Stimulated activated CD8-positive, alpha-beta memory T cell treated with anti-CD3 and anti-CD28 coated beads, Interleukin-15, amount 100 ng/mL, for 48 hours (primary cell): Measurements from ENCODE around the gene SLC39A11.
"Not testable (repeated sequence)": the region's sequence is repeated elsewhere in the genome, so short reads cannot be mapped to it uniquely, and the experiment has no call there.

Source experiments
- DNase-seq, 2 donors: peaks; one replicate each; pipeline ENCODE4 v3.0.0-alpha.2; 2020; ENCODE audit warnings: low read depth in 2 of 2

The SLC39A11 gene

GRCh38 chr17:73071066-73071999 lies 21.2 kb downstream of the SLC39A11 start:
- DNase-seq, result no peak

DNA sequence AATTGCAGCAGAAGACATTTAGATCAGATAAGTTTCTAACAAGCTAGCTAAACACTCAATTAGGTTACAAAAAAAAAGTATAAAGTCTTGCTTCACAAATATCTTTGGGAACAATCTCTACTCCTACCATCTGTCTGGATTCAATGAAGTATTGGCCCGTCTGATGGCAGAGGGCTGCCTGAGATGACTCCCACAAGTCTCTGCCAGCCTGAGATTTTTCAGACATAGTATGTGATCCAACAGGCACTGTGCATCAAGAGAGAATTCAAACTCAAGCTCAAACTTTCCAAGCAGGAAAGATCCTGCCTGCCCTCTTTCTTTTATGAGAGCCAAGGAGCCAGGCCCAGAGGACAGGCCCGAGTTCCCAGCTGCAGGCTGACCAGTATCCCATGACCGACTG lies 22.6 kb downstream of the SLC39A11 start:
- no peak for DNase-seq

GRCh38 chr17:73069164-73069770 lies 23.2 kb downstream of the SLC39A11 start:
- DNase-seq, result no peak

GRCh38 chr17:73068322-73069153 lies 23.9 kb downstream of the SLC39A11 start:
- DNase-seq, result no peak

GRCh38 chr17:73067699-73068098 lies 24.8 kb downstream of the SLC39A11 start:
- not testable (repeated sequence) for DNase-seq

GRCh38 chr17:73067075-73067474 lies 25.4 kb downstream of the SLC39A11 start:
- no peak for DNase-seq

DNA sequence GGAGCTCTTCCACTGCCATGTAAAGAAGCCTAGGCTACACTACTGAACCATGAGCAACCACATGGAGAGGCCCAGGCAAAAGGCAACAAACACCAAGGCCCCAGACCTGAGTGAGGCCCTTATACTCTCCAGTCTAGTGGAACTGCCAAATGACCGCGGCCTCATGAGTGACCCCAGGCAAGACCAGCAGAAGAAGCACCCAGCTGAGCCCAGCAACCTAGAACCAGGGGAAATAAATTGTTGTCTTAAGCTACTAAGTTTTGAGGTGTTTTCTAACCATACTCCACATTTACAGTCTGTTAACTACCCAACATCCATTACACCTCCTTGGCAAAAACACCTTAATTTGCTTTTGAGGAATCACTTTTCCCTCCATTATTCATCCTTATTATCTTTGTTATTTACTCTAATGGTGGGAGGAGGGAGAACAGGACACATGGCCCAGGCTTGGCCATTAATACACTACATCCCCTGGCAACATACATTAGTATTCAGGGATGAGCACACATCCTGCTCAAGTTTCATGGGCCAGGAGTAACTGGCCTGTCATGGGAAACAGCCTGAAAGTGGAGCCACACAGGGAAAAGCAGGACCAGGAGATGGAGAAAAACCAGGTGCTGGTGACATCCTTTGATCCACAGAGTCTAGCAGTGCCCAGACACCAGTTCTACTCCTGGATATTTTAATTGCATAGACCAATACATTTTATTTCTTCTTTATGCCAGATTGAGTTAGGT lies 26.2 kb downstream of the SLC39A11 start:
- no peak for DNase-seq

DNA sequence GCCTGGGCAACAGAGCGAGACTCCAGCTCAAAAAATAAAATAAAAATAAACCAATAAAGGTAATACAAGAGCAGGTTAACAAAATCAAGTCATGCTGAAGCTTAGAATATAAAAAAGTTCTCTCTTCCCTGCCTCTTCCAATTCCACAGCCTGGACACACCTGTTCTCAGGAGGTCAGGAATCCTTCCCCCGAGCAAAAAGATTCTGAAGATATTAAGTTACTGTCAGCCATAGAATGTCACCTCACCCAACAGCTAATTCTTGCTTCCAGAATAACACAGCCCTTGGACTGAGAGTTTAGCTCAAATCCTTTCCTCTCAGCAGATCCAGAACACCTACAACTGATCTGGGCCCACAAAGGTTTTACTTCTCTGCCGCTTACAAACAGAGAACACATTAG lies 27.1 kb downstream of the SLC39A11 start:
- no peak for DNase-seq

GRCh38 chr17:73064084-73064938 lies 28.2 kb downstream of the SLC39A11 start:
- no peak for DNase-seq

- DNase-seq, result no peak
Observed at GRCh38 chr17:73062726-73063125, 29.8 kb downstream of the SLC39A11 start.

DNA sequence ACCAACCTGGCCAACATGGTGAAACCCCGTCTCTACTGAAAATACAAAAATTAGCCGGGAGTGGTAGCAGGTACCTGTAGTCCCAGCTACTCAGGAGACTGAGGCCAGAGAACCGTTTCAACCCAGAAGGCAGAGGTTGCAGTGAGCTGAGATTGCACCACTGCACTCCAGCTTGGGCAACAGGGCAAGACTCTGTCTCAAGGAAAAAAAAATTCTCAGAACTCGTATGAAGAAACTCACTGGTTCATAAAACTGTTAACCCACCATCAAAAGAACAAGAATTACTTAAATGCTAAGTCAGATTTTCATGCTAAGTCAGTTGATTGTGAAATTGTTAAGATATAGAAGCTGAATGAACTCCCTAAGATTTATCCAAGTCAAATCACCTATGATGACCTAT lies 31.3 kb downstream of the SLC39A11 start:
- no peak for DNase-seq

DNA sequence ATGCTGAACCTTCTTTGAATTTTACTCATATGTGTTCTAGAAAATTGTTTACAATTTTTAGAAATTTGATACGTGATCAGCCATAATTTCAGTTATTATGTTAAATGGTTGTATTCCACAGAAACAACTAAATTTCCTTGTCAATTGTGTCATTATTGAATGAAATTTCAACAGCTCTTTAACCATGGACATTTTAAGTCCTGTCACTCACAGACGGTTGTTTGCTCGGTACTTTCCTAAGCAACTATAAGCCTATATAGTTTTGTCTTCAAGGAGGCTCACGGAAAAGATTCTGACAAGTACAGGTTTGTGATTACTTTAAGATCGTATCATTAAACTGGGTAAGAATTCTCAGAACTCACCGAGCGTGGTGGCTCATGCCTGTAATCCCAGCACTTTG lies 31.8 kb downstream of the SLC39A11 start:
- DNase-seq, result no peak

DNA sequence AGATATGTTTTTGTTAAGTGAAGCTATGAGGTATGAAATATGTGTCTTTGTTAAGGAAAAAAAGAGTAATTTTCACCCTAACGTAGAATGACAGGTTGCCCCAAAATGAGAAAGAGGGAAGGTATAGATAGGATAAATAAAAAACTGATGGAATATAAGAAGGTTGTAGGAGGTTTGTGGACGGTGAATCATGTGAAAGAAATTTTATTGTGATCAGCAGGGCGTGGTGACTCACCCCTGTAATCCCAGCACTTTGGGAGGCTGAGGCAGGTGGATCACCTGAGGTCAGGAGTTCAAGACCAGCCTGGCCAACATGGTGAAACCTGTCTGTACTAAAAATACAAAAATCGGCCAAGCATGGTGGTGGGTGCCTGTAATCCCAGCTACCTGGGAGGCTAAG lies 32.8 kb downstream of the SLC39A11 start:
- not testable (repeated sequence) for DNase-seq

DNA sequence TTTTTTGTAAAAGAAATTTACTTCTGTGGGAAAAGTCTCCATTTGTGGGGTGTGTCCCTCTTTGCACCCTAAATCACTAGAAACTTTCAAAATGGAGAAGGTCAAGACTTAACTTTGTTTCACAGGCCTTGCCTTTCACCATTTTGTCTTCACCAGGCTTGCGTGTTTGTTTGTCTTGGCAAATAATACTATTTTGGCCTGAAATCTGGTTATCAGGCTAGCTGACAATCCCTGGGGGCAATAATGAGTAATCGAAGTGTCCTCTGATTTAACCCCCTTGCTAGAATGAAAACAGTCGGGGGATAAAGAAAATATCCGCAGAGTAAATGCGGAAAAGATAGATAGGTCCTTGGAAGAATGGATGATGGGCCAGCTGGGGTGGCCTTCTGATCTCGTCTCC lies 34.5 kb downstream of the SLC39A11 start:
- DNase-seq, result no peak

DNA sequence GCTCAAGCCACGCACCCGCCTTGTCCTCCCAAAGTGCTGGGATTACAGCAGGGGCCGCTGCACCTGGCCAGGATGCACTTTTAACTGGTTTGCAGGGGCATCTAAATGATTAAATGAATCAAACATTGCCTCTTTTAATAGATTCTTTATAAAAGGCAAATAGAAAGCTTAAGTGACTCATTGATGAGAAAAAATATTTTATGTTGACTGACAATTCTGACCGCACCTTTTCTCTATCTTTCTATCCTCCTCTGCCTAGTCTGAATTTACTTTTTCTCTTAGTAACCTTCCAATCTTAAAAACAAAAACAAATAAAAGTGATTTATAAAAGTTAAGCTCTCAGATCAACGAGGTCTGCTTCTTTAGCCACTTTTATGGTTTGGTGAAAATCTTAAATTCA lies 35.3 kb downstream of the SLC39A11 start:
- no peak for DNase-seq

GRCh38 chr17:73052923-73053322 lies 39.6 kb downstream of the SLC39A11 start:
- DNase-seq, result no peak

- DNase-seq, result no peak
Observed at GRCh38 chr17:73050797-73051196, 41.7 kb downstream of the SLC39A11 start.

GRCh38 chr17:73048170-73048569 lies 44.3 kb downstream of the SLC39A11 start:
- no peak for DNase-seq

GRCh38 chr17:73045724-73046123 lies 46.8 kb downstream of the SLC39A11 start:
- no peak for DNase-seq

DNA sequence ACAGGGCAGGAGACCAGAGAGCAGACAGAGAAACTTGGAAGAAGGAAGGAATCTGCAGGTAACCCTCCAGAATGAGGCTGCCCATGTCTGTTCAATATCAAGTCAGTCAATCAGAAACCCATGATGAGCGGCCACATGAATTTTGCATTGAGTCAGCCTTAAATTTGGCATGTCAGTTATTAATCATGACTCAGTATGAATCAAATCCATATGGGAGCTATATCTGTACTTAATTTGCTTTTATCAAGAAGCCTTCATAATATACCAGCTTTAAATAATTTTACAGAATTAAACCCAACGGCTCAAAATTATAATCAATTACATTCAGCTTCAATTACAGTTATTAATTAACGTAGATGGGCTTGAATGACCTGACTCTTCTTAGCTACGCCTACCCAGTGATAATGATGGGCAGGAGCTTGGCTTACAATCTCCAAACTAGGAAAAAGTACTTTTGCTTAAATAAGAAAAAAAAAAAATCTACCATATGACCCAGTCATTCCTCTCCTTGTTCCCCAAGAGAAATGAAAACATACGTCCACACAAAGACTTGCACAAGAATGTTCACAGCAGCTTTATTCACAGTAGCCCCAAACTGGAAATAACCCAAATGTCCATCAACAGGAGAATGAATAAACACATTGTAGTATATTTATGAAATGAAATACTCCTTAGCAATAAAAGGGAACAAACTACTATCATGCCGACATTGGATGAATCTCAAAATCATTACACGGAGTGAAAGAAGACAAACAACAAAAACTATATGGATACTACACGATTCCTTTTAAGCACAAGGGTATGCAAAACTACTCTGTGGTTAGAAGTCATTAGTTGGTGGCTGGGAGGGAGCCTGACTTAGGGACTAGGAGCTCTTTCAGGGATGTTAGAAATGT lies 48.6 kb downstream of the SLC39A11 start:
- DNase-seq, result no peak
